ENCODE data around the gene GTF2A2. TPM values are rescaled to one million over a fixed set of nuclear protein-coding genes. Genes with fewer than 3 reads are reported as not detected.
A peak's percentile ranks its signal among the peaks of the same experiment; 100 is the strongest.
"Not testable (repeated sequence)": the region's sequence is repeated elsewhere in the genome, so short reads cannot be mapped to it uniquely, and the experiment has no call there.

Gene GTF2A2
- polyA plus RNA-seq, 10 donors = 94.5 to 119 (median 112) TPM

DNA sequence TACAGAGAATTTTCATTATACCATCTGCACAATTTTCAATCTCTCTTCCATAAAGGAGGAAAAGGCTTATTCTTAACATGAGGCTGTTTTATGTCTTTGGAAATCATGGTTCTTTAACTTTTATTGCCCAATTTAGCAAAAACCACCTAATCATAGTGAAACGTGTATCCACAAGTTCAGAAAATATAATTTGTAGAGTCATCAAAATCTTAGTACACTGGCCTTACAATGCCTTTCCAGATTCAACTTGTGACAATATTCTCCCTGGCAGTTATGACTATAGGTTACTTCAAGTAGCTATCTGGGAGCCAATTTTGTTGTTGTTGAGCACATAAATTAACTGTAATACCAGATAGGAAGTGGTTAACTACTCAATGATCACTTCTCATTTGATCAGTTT, 20.9 kb upstream of the GTF2A2 start:
- no peak for DNase-seq

DNA sequence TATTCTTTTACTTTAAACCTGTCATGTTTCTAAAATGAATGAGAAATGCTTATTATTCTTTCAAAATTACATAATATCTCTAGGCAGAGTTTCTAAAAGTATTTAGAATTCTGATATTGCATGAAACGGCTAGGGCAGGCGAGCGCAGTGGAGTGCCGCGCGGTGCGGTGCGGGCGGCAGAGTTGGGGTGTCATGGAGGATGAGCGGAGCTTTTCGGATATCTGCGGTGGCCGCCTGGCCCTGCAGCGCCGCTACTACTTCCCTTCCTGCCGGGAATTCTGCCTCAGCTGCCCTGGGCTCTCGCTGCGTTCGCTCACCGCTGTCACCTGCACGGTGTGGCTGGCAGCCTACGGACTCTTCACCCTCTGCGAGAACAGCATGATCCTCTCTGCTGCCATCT, 19.2 kb upstream of the GTF2A2 start:
- DNase-seq = no peak

DNA sequence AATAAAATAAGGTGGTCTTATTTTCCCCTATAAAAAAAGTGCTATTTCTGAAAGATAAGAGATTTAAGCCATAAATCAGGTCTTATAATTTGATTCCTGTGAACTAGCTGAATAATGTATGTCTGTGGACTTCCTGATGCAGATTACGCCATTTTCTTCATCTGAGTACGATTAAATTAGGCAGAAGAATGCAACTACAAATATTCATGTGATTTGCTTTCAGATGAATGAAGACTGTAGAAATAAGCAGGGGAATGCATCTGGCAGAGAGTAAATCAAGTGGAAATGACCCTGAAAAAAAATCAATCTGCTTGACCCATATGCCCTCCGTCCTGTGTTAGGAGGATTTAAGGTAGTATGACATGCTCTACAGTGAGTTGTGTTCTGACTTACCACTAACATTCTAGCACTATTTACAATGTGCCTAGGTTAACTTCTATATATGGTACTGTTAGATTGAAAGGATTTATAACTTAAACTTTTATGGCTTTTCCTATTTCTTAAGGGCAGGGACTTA, 17.1 kb upstream of the GTF2A2 start:
- no peak for DNase-seq

DNA sequence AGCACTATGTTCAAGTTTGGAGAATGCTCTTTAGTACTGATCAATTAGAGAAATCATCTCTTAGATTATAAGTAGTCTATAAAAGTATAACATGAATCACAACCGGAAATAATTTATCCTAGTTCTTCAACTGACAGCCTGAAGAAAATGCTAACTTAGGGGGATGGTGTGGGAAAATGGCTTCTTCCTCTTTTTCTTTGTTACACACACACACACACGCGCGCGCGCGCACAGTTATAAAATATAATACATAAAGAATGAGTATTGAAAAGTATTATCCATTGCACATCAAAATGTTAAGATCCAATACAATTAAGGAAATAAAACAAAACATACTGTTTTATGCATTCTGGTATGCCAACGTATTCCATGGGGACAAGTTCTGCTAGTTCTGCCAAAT, 11.2 kb upstream of the GTF2A2 start:
- peak in 1 of 3 donors; percentile 24 for DNase-seq

DNA sequence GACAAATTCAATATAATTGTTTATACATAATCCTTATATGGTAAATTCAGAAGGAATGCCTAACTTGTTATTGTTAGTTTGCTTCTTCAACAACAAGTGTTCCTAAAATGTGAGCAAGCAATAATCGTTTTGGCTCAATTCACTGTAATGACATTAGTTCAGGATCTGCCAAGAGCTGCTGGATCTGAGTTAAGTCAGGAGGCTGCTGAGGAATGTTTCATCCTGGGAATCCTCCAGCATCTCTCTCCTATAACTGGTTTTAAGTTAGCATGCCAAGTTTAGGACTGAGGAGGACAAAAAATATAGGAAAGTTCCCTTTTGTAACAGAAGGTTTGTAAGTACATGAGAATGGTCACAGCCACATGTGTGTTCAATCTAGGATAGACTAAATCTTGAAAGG, 4.9 kb upstream of the GTF2A2 start:
- DNase-seq = peak; percentile 71 to 93 (median 89)

DNA sequence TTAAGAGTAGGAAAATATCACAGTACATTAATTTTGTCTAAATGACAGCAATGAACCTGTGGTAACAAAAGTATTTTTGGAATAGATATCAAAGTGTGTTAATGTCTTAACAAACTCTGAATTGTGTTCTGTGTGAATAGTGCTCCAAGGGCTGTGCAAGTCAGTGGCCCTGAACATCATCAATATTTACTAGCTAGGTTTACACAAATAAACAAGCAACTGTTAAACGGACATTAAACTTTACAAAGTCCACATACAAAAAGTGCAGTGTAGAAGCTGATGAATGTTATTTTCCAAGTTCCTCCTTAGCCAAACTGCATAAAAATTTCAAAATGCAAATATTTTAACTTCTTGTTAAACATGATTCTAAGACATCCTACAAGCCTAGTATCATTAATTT, 2.1 kb upstream of the GTF2A2 start:
- no peak for DNase-seq

DNA sequence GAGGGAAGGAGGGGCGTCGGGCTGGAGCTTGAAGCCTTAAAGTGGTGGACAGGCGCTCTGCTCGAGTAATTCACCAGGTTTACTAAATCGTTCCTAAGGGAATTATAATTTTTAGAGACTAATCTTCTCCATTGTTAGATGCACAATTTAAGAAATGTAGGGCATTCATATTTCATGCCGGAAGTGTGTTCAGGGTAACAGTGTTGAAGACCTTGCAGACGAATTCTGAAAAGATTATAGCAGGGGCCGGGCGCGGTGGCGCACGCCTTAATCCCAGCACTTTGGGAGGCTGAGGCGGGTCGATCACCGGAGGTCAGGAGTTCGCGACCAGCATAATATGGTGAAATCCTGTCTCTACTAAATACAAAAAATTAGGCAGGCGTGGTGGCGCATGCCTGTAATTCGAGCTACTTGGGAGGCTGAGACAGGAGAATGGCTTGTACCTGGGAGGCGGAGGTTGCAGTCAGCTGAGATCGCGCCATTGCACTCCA, 365 bp upstream of the GTF2A2 start:
- no peak for DNase-seq

DNA sequence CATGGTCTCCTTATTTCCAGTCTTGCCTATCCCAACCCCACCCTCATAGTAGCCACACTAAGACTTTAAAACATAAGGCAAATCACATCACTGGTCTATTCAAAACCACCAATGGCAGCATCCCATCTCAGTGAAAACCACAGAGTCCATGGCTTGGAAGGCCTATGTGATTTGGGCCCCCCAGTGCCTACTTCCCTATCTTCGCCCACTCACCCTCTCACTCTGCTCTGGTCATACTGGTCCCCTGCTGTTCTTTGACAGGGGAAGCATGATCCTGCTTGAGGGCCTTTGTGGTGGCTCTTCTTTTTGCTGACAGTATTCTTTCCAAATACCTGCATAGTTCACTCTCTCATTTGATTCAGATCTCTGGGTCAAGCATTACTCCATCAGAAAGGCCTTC, 3.3 kb downstream of the GTF2A2 start:
- DNase-seq = no peak

DNA sequence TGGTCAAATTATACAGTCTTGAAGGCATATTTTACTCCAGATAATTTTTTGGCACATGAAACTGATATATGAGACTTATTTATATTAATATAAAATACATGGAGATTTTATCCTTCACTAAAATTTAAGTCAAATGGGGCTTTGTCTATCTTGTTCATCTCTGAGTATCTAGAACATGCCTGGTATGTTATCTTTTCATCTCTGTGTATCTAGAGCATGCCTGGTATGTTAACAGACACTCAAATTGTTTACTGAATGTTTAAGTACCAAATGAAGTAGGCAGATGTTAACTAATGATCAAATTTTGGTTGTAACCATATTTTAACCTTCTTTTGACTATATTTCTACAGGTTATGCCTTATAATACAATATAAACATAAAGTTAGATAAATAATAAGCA, 7.7 kb downstream of the GTF2A2 start:
- DNase-seq = no peak

DNA sequence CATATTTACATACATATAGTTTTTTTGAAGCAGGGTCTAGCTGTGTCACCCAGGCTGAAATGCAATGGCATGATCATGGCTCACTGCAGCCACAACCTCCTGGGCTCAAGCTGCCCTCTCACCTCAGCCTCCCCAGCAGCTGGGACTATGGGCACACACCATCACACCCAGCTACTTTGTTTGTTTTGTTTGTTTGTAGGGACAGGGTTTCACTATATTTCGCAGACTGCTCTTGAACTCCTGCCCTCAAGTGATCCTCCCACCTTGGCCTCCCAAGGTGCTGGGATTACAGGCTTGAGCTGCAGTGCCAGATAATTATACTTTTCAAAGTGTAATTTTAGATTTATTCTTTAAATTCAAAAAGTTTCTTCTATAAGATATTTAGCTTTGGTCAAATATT, 10.2 kb downstream of the GTF2A2 start:
- DNase-seq = no peak

DNA sequence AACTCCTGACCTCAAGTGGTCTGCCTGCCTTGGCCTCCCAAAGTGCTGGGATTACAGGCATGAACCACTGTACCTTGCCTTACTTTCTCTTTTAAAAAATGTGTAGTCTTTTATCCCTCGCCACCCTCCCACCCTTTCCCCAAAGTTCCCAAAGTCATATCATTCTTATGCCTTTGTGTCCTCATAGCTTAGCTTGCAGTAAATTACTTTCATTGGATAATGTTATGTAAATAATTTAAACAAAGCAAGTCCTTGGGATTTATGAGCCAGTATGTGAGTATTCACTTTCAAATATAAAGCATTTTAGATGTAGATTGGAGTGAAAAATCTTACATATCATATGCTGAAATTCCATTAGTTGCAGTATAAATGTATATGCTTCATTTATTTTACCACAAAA, 11.0 kb downstream of the GTF2A2 start:
- DNase-seq = no peak

DNA sequence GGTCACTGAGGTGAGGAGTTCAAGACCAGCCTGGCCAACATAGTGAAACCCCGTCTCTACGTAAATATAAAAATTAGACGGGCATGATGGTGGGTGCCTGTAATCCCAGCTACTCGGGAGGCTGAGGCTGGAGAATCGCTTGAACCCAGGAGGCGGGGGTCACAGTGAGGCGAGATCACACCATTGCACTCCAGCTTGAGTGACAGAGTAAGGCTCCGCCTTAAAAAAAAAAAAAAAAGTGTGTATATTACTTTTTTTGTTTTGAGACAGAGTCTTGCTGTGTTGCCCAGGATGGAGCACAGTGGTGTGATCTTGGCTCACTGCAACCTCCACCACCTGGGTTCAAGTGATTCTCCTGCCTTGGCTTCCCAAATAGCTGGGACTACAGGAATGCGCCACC, 11.5 kb downstream of the GTF2A2 start:
- not testable (repeated sequence) for DNase-seq

DNA sequence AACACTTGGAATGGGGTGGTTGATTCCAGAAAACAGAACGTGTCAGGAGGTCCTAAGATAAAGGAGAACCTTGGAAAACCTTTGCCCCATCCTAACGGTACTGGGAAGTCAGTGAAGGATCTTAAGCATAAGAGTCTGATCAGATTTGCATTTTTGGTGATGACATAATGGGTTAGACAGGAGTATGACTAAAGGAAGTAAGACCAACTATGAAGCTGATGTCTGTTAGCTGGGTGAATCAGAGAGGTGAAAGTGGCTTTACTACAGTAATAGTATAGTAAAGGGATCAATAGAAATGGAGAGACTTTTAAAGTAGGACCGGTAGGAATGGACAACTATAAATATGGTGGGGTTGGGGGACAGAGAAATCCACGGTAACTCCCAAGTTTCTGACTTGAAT, 12.6 kb downstream of the GTF2A2 start:
- DNase-seq = no peak

DNA sequence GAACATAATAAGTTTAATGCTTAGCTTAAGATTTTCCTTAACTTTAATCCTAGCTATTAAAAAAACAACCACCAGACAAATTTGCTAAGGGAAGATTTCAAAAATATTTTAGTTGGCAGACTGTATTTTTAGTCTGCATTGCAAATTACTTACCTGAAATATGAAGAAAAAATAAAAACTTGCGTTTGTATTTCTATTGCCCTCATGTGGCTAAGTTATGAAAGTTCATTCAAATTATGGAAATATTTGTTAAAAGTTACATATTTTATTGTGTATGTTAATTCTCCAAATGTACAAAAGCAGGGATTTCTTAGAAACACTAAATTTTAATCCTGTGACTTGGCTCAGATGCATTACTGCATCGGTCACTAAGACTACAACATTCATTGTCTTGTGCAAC, 15.0 kb downstream of the GTF2A2 start:
- DNase-seq = no peak

DNA sequence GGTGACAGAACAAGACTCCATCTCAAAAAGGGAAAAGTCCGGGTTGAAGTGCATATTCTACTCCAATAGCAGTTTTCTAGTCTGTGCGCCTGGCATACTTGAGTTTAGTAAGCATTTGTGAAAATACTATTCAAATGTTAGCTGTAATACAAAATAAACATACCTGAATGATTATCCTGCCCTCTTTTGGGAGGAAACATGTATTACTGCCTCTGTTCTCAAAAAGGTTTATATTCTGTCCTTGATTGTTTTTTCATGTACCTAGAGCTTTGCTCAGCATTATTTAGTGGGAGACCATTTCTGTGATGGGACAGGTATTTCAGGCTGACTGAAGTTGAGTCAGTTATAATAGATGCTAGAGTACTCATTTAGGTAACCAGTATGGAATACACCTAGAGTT, 19.8 kb downstream of the GTF2A2 start:
- not testable (repeated sequence) for DNase-seq

DNA sequence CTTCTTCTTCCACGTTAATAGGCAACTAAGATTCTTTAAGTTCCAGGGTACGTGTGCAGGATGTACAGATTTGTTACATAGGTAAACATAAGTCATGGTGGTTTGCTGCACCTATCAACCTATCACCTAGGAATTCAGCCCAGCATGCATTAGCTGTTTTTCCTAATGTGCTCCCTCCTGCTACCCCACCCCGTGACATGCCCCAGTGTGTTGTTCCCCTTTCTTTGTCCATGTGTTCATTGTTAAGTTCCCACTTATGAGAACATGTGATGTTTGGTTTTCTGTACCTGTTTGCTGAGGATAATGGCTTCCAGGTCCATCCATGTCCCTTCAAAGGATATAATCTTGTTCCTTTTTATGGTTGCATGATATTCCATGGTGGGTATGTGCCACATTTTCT, 21.1 kb downstream of the GTF2A2 start:
- DNase-seq = no peak

DNA sequence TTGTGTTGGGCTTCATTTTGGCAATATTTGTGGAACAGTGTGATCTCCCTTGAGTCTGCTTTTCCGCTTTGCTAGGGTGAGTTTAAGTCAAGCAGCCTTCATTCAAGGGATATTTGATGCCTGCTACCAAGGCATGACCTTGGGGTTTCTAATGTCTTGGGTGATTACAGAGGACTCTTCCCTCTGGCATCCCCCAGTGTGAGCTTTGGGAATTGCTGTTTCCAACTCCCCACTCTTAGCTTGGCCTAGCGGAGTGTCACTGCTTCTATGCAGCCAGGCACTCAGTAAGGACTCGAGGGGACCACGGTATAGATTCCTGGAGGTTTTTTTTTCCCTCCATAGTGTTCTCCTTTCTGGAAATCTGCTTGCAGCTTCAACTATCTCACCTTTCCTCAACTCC, 24.6 kb downstream of the GTF2A2 start:
- DNase-seq = peak in 1 of 3 donors; percentile 11

DNA sequence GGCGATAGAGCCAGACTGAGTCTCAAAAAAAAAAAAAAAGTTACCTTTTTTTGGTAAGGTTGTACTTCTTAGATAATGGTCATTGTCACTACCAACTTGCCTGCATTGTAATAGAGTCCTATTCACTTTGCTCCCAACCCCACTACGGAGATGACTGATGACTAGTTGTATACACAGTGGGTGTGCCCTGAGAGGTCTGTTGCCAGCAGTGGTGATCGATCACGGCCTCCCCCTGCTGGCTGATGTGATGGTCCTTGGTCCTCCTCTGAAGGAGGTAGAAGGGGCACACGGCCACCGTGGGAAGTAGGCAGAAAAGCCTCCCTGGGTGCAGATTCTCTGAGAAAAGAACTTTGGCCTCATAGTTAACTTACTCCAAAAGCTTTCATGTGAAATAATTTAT, 35.0 kb downstream of the GTF2A2 start:
- peak in 1 of 3 donors; percentile 2 for DNase-seq

DNA sequence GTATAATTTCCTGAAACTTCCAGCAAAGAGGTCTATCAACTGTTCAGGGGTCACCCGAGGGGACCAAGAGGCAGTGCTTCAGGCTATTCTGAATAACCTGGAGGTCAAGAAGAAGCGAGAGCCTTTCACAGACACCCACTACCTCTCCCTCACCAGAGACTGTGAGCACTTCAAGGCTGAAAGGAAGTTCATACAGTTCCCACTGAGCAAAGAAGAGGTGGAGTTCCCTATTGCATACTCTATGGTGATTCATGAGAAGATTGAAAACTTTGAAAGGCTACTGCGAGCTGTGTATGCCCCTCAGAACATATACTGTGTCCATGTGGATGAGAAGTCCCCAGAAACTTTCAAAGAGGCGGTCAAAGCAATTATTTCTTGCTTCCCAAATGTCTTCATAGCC, 38.9 kb downstream of the GTF2A2 start:
- no peak for DNase-seq

DNA sequence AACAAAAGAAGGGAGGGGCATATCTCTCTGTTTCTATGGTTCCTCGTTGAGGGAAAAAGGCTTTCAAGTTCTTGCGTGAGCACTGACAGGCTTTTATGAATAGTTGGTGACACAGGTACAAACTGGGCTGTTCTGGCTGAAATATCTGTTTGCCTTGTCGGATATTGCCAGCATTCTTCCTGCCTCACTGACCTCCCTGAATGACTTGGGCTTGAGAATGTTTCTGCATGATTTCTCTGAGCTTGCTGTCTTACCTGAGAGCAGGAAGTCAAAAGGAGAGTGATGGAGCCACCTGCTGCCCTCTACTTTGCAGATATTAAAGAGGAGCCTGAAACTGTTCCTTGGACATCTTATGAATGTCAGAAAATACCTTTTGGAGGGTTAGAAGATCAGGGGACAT, 40.9 kb downstream of the GTF2A2 start:
- DNase-seq = no peak

DNA sequence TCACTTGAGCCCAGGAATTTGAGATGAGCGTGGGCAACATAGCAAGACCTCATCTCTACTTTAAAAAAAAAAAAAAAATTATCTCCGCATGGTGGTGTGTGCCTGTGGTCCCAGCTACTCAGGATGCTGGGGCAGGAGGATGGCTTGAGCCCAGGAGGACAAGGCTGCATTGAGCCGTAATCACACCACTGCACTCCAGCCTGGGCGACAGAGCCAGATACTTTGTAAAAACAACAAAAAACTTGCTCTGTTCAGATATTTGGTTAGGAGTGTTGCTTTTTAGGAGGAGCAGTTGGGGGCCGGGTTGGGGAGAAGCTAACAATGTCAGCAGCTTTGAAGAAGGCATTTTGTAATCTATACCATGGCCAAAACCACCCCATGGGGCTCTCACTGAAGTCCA, 41.7 kb downstream of the GTF2A2 start:
- no peak for DNase-seq

DNA sequence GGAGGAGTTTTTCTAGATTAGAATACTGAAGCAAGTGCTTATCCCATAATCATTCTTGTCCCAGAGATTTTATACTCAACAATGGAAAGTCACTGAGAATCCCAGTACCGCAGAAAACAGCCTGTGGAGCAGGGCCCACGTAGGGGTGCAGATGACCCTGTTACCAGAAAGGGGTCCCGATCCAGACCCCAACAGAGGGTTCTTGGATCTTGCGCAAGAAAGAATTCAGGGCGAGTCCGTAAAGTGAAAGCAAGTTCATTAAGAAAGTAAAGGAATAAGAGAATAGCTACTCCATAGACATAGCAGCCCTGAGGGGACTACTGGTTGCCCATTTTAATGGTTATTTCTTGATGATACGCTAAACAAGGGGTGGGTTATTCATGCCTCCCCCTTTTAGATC, 43.2 kb downstream of the GTF2A2 start:
- no peak for DNase-seq

DNA sequence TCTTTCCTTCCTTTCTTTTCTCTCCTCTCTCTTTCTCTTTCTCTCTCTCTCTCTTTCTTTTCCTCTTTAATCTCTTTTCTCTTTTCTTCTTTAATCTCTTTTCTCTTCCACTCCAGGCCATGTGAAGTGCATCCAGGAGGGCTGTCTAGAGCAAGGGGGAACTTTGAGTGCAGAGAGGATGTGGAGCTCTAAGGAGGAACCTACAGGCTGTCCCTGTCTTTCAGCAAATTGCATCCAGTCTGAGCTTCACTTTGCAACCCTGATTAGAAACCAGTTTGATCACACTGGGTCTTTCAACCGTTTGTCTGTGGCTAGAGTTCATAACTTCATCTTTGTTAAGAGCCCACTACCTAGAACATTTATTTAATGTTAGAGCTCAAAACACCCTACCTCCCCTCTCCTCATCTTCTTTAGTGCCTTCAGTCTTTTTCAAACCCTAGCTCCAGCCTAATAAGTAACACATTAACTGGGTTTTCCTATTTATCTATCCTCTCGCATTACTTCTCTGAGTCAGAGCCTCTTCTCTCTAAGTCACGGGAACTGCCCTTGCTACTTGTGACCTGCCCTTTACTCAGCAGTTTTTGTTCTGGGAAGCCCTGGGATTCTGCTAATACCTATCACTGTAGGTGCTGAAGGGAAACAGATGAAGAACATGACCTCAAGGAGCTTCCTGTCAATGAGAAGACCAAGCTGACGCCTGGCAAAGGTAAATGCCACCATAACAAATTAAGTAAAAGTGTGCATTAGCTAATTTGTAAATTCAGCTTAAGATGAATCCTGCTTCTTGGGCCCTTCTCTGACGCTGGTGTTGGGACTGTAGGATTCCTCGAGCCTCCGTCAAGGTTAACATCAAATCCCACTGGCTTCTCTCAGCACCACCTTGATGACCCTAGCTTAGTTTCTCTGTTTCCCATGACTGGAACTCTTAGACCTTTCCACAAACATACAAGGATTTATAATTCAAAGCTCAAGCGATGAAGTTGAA, 45.7 kb downstream of the GTF2A2 start, which contains the start of gene GCNT3:
TSS of gene GCNT3 (plus strand) at position 508 of the 985 bp plus-strand sequence. CDS start 6,456 bp downstream, outside the sequence.
- no peak for DNase-seq

All from muscle of back (tissue), 11 donors.